Vagina (tissue), 2 donors: ENCODE results near the gene AQP7. TPM values are rescaled to one million over a fixed set of nuclear protein-coding genes. Genes with fewer than 3 reads are reported as not detected.

Source experiments
- DNase-seq, 2 donors: peaks; one replicate each; pipeline ENCODE4 v3.0.0-alpha.2; 2017; ENCODE audit errors: extremely low spot score in 2 of 2
- H3K27ac ChIP-seq: fragments of 200-600 bp; sonication (generic); one replicate; pipeline ENCODE4 v1.5.1; 2019
- H3K27me3 ChIP-seq: fragments of 200-600 bp; sonication (generic); one replicate; pipeline ENCODE4 v1.5.1; 2019
- H3K36me3 ChIP-seq, 2 donors: fragments of 200-600 bp; sonication (generic); one replicate each; pipeline ENCODE4 v1.5.1; 2017 to 2019
- H3K4me1 ChIP-seq: fragments of 200-600 bp; sonication (generic); one replicate; pipeline ENCODE4 v1.5.1; 2019
- H3K4me3 ChIP-seq, 2 donors: fragments of 200-600 bp; sonication (generic); 1 replicate in 1 of 2; 2 replicates in 1 of 2; pipeline ENCODE4 v1.5.1; 2016 to 2019
- H3K9me3 ChIP-seq: fragments of 200-600 bp; sonication (generic); one replicate; pipeline ENCODE4 v1.5.1; 2019
- CTCF ChIP-seq, 3 experiments: fragments of 450-650 bp in 2 of 3; fragments of 200-600 bp in 1 of 3; sonication (generic) in 1 of 3; IDR thresholded peaks; one replicate each; pipeline ENCODE4 v1.5.1; 2017 to 2019; ENCODE audit warnings: antibody characterized with exemption in 3 of 3, mild to moderate bottlenecking in 2 of 3, moderate library complexity in 2 of 3
- POLR2A ChIP-seq, 2 donors: fragments of 450-650 bp; IDR thresholded peaks; one replicate each; pipeline ENCODE4 v1.6.1; 2017; ENCODE audit warnings: antibody characterized with exemption in 2 of 2, mild to moderate bottlenecking in 2 of 2, moderate library complexity in 2 of 2
- POLR2AphosphoS5 ChIP-seq, 2 donors: sonication (generic); formaldehyde crosslinking; IDR thresholded peaks; one replicate each; pipeline ENCODE4 v1.9.0; 2017; ENCODE audit warnings: antibody characterized with exemption in 2 of 2, mild to moderate bottlenecking in 2 of 2, low read depth in 1 of 2; ENCODE audit not compliant: insufficient read depth in 1 of 2
- intact Hi-C: fragments of 100-400 bp; cut with DNase I; formaldehyde crosslinking; loops from one replicate; pipeline ENCODE4 v1.15.1; 2023
- small RNA-seq: library from RNA; depleted of rRNA; stranded (forward); fragments of <200 nt; gene quantifications from one replicate; pipeline ENCODE3, GENCODE V24; 2016
- total RNA-seq: library from RNA; depleted of rRNA; stranded (reverse); fragments of >200 nt; gene quantifications from one replicate; pipeline ENCODE4 v1.2.3, GENCODE V29; 2016

AQP7 gene
- total RNA-seq, 1 donor from 2014 or later: 6.4 TPM

GRCh38 chr9:33348998-33349397, 53.4 kb downstream of the AQP7 start:
- TF ChIP-seq POLR2A (IDR thresholded peaks at IDR 0.05) (no peak), POLR2AphosphoS5 (IDR thresholded peaks at IDR 0.05; ENCODE audit: insufficient read depth in 1 of 2, low read depth in 1 of 2) (no peak), CTCF (IDR thresholded peaks at IDR 0.05) (no peak)
- no peak for DNase-seq
- no peaks in the 10 kb centered on the region for H3K4me1 ChIP-seq
- intact Hi-C loops: no loop called here
- H3K4me3 ChIP-seq: no peak overlapping the region
- peaks cover 3 to 51% of the 10 kb centered on the region in 2 donors for H3K36me3 ChIP-seq
- H3K9me3 ChIP-seq: no peaks in the 10 kb centered on the region
- H3K27ac ChIP-seq: no peak overlapping the region
- H3K27me3 ChIP-seq: no peaks in the 10 kb centered on the region

- Histone ChIP-seq H3K27ac (no peak overlapping the region), H3K4me3 (no peak overlapping the region), H3K4me1 (no peaks in the 10 kb centered on the region), H3K36me3 (peaks cover 3 to 75% of the 10 kb centered on the region in 2 donors), H3K27me3 (no peaks in the 10 kb centered on the region), H3K9me3 (no peaks in the 10 kb centered on the region)
- DNase-seq: no peak
- intact Hi-C loops: no loop called here
- TF ChIP-seq POLR2AphosphoS5 (IDR thresholded peaks at IDR 0.05; ENCODE audit: insufficient read depth in 1 of 2, low read depth in 1 of 2): no peak
- TF ChIP-seq POLR2A (IDR thresholded peaks at IDR 0.05): no peak
- no peak for TF ChIP-seq CTCF (IDR thresholded peaks at IDR 0.05)
These were observed 55.8 kb downstream of the AQP7 start for GRCh38 chr9:33346564-33346963.

GRCh38 chr9:33344145-33344544, 58.2 kb downstream of the AQP7 start:
- no peak for TF ChIP-seq CTCF (IDR thresholded peaks at IDR 0.05)
- no peak for TF ChIP-seq POLR2A (IDR thresholded peaks at IDR 0.05)
- TF ChIP-seq POLR2AphosphoS5 (IDR thresholded peaks at IDR 0.05; ENCODE audit: insufficient read depth in 1 of 2, low read depth in 1 of 2): no peak
- Histone ChIP-seq H3K27me3 (no peaks in the 10 kb centered on the region), H3K4me3 (no peak overlapping the region), H3K4me1 (no peaks in the 10 kb centered on the region), H3K36me3 (peaks cover 3 to 96% of the 10 kb centered on the region in 2 donors), H3K27ac (no peak overlapping the region), H3K9me3 (peaks cover 5% of the 10 kb centered on the region)
- DNase-seq: no peak
- intact Hi-C loops: no loop called here

- no peaks in the 10 kb centered on the region for H3K27me3 ChIP-seq
- peaks cover 5% of the 10 kb centered on the region for H3K9me3 ChIP-seq
- H3K4me1 ChIP-seq: no peaks in the 10 kb centered on the region
- no peak for TF ChIP-seq POLR2AphosphoS5 (IDR thresholded peaks at IDR 0.05; ENCODE audit: insufficient read depth in 1 of 2, low read depth in 1 of 2)
- no peak for TF ChIP-seq POLR2A (IDR thresholded peaks at IDR 0.05)
- no peak for TF ChIP-seq CTCF (IDR thresholded peaks at IDR 0.05)
- no peak for DNase-seq
- intact Hi-C loops: no loop called here
- no peak overlapping the region for H3K4me3 ChIP-seq
- peaks cover 0 to 93% of the 10 kb centered on the region in 2 donors for H3K36me3 ChIP-seq
- no peak overlapping the region for H3K27ac ChIP-seq
These were observed 61.2 kb downstream of the AQP7 start for GRCh38 chr9:33341182-33341581.

- Histone ChIP-seq H3K36me3 (peaks cover 0 to 83% of the 10 kb centered on the region in 2 donors), H3K27me3 (no peaks in the 10 kb centered on the region), H3K4me1 (no peaks in the 10 kb centered on the region), H3K4me3 (no peak overlapping the region), H3K9me3 (peaks cover 5% of the 10 kb centered on the region), H3K27ac (no peak overlapping the region)
- no peak for TF ChIP-seq POLR2AphosphoS5 (IDR thresholded peaks at IDR 0.05; ENCODE audit: insufficient read depth in 1 of 2, low read depth in 1 of 2)
- TF ChIP-seq CTCF (IDR thresholded peaks at IDR 0.05): no peak
- TF ChIP-seq POLR2A (IDR thresholded peaks at IDR 0.05): no peak
- DNase-seq: no peak
- intact Hi-C loops: no loop called here
These were observed 62.2 kb downstream of the AQP7 start for GRCh38 chr9:33340186-33340585.

Small RNAs within 50 kb of the gene (small RNA-seq; reads per million reads assigned to genes)
- gene AL356218.2 (not detected), gene RF00019 (not detected)

Other genes with a start within 250 kb of the AQP7 start
- gene B4GALT1, start 235.2 kb downstream of the AQP7 start, total RNA-seq: 85.2 TPM
- not detected for gene SPINK4, start 162.4 kb downstream of the AQP7 start, total RNA-seq
- 127 TPM for gene BAG1, start 137.9 kb downstream of the AQP7 start, total RNA-seq
- 41.5 TPM for gene CHMP5, start 137.5 kb downstream of the AQP7 start, total RNA-seq
- gene NFX1, start 112.1 kb downstream of the AQP7 start, total RNA-seq: 34.1 TPM
- gene AQP3, start 45.0 kb upstream of the AQP7 start, total RNA-seq: 868 TPM
- 25.3 TPM for gene NOL6, start 71.4 kb upstream of the AQP7 start, total RNA-seq
- gene ANKRD18B, start 121.7 kb upstream of the AQP7 start, total RNA-seq: 5.9 TPM